HG03060 (cell line): Measurements from ENCODE around the gene ADPRS.

ENCODE experiments used
- ATAC-seq: cut with Tn5 transposase; IDR thresholded peaks from one replicate; pipeline ENCODE4 v1.9.1; 2021; ENCODE audit warnings: low read depth, moderate number of reproducible peaks; ENCODE audit not compliant: unreplicated experiment

Gene ADPRS

DNA sequence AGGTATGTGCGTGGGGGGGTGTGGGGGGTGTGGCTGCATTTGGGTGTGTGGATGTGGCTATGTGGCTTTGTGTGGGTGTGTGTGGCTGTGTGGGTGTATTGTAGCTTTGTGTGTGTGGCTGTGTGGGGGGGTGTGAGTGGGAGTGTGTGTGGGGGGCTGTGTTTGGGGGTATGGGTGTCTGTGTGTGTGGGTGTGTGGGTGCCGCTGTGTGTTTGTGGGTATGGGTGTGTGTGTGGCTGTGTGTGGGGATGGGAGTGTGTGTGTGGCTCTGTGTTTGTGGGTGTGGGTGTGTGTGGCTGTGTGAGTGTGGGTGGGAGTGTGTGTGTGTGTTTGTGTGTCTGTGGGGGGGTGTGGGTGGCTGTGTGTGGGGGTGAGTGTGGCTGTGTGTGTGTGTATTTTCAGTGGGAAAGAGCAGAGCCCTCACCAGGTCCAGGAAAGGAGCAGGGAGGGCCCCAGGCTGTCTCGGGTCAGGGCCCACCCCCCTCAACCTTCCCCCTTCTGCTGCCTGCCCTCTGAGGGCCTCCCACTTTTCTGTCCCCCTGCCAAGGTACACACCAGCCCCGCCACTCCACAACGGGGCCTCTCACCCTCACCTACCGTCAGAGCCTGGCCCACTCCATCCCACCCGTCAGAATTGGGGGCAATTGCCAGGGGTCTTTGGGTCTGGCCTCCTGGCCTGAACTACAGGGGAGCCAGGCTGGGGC lies 38.3 kb downstream of the ADPRS start:
- ATAC-seq, result no peak

- ATAC-seq, result no peak
These were observed 39.6 kb downstream of the ADPRS start for GRCh38 chr1:36128126-36128904.

DNA sequence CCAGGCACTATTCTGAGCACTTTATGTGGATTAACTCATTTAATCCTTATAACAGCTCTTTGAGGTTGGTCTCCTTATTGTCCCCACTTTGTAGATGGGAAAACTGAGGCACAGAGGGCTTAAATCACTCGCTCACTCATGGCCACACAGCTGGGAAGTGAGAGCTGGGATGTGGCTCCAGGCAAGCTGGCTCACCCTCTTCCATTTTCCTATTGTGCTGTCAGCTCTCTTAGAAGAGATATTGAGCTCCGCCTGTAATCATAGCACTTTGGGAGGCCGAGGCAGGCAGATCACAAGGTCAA lies 40.2 kb downstream of the ADPRS start:
- ATAC-seq, result no peak

DNA sequence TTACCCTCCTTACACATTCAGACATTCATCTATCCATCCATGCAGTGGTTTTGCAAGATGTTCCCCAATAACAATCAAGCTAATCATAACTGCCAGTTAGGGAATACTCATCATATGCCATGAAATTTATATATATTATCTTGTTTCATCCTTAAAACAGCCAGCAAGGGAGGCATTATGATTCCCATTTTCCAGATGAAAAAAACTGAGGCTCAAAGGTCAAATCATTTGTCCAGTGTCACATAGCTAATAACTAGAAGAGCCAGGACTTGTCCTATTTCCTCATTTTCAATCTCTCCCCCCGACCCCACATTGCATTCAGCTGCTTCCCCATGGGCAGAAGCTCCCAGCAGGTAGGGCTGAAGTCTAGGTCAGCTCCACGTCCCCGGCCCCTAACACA lies 43.3 kb downstream of the ADPRS start:
- no peak for ATAC-seq

DNA sequence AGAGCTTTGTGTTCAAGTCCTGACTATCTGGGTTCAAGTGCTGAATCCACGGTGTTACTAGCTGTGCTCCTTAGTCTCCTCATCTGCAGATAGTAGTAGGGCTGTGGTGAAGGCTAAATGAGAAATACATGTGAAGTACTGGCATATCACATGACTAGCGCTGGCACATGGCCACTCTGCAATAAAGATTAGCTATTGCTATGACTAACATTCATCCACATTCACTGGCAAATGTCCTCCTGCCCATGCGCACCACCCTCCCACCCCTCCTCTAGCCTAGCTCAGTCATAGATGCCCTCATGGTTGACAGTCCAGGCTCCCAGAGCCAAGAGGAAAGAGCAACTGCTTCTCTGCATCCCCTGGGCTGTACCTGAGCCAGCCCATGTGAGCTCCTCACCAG lies 44.8 kb downstream of the ADPRS start:
- ATAC-seq, result no peak

DNA sequence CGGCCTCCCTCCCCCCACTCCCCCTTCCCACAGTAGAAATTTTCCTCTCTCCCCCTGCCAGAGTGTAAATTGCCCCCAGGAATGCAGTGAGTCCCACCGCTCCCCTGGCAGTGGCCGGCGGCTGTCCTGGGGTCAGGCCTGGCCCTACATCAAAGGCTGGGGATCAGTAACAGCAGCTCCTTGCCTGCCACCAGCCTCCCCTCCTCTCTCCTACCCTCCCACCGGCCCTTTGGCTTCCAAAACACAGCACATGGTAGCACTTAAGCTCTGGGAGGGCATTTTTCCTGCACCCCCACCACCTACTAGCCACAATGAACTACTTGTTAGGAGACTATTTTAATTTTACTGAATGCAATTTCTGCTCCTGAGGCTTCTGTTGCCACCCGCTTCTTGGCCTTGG lies 45.3 kb downstream of the ADPRS start:
- ATAC-seq, result no peak

DNA sequence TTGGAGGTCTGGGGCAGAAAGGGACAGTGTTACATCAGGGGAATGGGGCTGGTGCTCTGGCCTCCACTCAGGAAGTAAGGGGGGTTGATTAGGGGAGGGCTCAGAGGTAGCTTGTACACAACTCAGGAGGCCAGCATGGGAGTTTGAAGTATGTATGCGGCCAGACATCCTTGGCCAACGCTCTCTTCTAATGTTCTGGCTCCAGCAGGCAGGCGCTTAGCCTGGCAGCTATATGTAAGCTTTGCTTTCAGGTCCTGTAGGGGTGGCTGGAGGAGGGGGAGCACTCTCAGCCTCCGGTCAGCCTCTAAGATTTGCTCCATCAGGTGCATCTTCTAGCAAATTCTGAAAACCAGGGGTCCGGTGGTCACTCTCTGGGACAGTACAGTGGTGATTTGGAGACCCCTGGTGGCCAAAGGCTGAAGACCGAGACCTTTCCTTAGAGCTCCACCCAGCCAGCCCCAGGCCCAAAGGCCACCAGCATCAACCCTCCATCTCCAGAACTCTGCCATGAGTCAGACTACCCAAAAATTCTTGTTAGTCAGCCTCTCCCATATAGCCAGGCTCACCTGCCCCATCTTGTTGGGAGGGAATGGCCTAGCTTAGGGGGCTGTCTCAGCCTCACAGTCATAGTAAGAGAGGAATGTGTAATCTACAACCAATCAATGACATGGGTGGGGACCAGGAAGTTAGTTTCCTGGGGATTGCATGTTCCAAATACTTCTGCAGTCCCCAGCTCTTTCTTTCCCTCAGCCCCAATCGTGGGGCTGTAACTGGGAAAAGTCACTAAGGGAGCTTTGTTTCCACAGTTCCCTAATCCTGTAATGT lies 46.0 kb downstream of the ADPRS start:
- no peak for ATAC-seq

DNA sequence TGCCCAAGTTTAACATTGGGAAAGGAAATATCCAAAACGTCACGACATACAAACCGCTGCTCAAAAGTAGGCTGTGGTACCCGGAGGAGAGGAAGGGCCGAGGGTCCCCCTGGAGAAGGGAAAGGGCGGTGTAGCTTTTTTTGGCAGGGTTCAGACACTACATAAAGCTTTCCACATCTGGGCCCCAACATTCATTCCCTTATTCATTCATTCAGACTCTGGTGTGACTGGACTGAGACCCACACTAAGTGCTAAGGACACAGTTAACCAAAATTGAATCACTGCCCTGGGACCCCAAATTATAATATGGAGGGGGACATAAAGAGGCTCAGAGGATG lies 46.6 kb downstream of the ADPRS start:
- no peak for ATAC-seq

- ATAC-seq, result no peak
These were observed 47.1 kb downstream of the ADPRS start for GRCh38 chr1:36135796-36136195.

DNA sequence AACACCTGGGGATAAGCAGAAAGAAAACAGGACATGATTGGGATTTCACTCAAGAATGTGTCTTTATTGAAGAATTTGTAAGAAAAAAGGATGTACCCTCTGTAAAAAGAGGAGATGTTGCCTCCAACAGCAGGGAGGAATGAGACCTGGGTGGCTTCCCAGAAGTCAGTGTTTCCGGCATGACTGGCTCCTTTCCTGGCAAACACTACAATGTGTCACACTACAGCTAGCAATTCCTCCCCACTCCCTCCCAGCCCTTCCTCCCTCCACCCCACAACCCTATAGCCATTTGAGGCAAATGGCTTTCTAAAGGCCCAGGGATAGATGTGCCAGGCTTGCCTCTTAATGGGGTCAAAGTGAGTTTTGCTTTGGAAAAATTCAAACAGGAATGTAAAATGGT lies 47.8 kb downstream of the ADPRS start:
- no peak for ATAC-seq

- ATAC-seq, result no peak
These were observed 48.5 kb downstream of the ADPRS start for GRCh38 chr1:36137226-36137625.

DNA sequence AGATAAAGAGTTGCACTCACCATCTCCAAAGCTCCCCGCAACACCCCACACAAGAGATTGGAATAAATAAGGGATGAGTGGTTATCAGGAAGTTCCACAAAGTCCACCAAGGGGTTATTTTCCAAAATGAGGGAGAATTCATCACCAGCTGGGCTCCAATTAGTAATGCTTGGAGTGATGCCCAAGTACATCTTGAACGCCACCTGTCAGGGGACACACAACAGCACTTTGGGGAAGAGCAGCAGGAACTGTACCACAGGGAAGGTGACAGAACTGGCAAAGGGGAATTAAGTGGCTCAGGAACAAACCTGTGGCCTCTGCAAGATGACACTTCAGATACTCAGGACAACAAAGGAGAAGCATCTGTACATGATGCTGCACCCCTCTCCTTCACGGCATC lies 49.1 kb downstream of the ADPRS start:
- no peak for ATAC-seq

- no peak for ATAC-seq
These were observed 50.8 kb downstream of the ADPRS start for GRCh38 chr1:36139521-36139920.

GRCh38 chr1:36142121-36142520 lies 53.4 kb downstream of the ADPRS start:
- no peak for ATAC-seq

- no peak for ATAC-seq
These were observed 54.7 kb downstream of the ADPRS start for GRCh38 chr1:36143424-36143823.
